Activated CD8-positive, alpha-beta T cell treated with anti-CD3 and anti-CD28 coated beads for 36 hours (primary cell): ENCODE results near the gene CRACR2A. TPM values are rescaled to one million over a fixed set of nuclear protein-coding genes. Genes with fewer than 3 reads are reported as not detected.

Experiments used
- ATAC-seq: fragments of 200-7000 bp; cut with Tn5 transposase; one replicate; pipeline ENCODE4 v1.10.0; 2021; ENCODE audit warnings: mild to moderate bottlenecking, moderate library complexity
- CTCF ChIA-PET: fragments of 350-600 bp; sonication (Branson Sonifier 250); formaldehyde crosslinking; loops from one replicate; lab custom pipeline; 2021; ENCODE audit warnings: antibody characterized with exemption; lab: Charles Lee
- POLR2A ChIA-PET: fragments of 350-600 bp; sonication (Branson Sonifier 250); formaldehyde crosslinking; loops from one replicate; lab custom pipeline; 2021; ENCODE audit warnings: antibody characterized with exemption; lab: Charles Lee
- DNase-seq: peaks from one replicate; pipeline ENCODE4 v3.0.0-alpha.2; 2020
- H3K27ac Mint-ChIP-seq: one replicate; pipeline ENCODE4 v1.8.0; 2021; ENCODE audit warnings: mild to moderate bottlenecking, mixed read lengths
- H3K27me3 Mint-ChIP-seq: one replicate; pipeline ENCODE4 v1.8.0; 2021; ENCODE audit warnings: mixed read lengths
- H3K36me3 Mint-ChIP-seq: one replicate; pipeline ENCODE4 v1.8.0; 2021; ENCODE audit warnings: low read depth, mixed read lengths
- H3K4me1 Mint-ChIP-seq: one replicate; pipeline ENCODE4 v1.8.0; 2021; ENCODE audit warnings: low read depth, mixed read lengths
- H3K4me3 Mint-ChIP-seq: one replicate; pipeline ENCODE4 v1.8.0; 2021; ENCODE audit warnings: mild to moderate bottlenecking, moderate library complexity, mixed read lengths
- H3K9me3 Mint-ChIP-seq: one replicate; pipeline ENCODE4 v1.8.0; 2021; ENCODE audit warnings: mixed read lengths
- CTCF ChIP-seq: fragments of 200-600 bp; IDR thresholded peaks from one replicate; pipeline ENCODE4 v1.8.0; 2022; ENCODE audit warnings: antibody characterized with exemption, mild to moderate bottlenecking
- intact Hi-C: fragments of 100-400 bp; cut with micrococcal nuclease; formaldehyde crosslinking; loops from one replicate; pipeline ENCODE4 v1.10.0; 2022
- total RNA-seq, 2 experiments: library from RNA; stranded (reverse); gene quantifications; one replicate each; pipeline ENCODE4 v1.2.3, GENCODE V29; 2021

Gene CRACR2A
- total RNA-seq, 2 experiments from 2014 or later, result 21.2 to 24.7 TPM

GRCh38 chr12:3565985-3566384, 186.9 kb downstream of the CRACR2A start:
- no peak for TF ChIP-seq CTCF
- POLR2A ChIA-PET, result no interaction called here
- intact Hi-C loops, result no loop called here
- Mint-ChIP-seq H3K4me1 (no peaks in the 10 kb centered on the region), H3K9me3 (no peaks in the 10 kb centered on the region), H3K4me3 (no peak overlapping the region), H3K27ac (no peak overlapping the region), H3K27me3 (peaks cover 2% of the 10 kb centered on the region), H3K36me3 (no peaks in the 10 kb centered on the region)
- DNase-seq (no peak), ATAC-seq (no peak)
- CTCF ChIA-PET, result no interaction called here

Other genes starting within 250 kb of the CRACR2A start
- gene PARP11, start 120.3 kb upstream of the CRACR2A start, total RNA-seq, result 10 to 100 TPM; 19.7 to 22.3 TPM